ENCODE measurements around the gene KCTD3. TPM values are rescaled to one million over a fixed set of nuclear protein-coding genes. Genes with fewer than 3 reads are reported as not detected.

The KCTD3 gene
- total RNA-seq, 4 donors from 2014 or later, result 41.8 to 84.5 (median 49.1) TPM

DNA sequence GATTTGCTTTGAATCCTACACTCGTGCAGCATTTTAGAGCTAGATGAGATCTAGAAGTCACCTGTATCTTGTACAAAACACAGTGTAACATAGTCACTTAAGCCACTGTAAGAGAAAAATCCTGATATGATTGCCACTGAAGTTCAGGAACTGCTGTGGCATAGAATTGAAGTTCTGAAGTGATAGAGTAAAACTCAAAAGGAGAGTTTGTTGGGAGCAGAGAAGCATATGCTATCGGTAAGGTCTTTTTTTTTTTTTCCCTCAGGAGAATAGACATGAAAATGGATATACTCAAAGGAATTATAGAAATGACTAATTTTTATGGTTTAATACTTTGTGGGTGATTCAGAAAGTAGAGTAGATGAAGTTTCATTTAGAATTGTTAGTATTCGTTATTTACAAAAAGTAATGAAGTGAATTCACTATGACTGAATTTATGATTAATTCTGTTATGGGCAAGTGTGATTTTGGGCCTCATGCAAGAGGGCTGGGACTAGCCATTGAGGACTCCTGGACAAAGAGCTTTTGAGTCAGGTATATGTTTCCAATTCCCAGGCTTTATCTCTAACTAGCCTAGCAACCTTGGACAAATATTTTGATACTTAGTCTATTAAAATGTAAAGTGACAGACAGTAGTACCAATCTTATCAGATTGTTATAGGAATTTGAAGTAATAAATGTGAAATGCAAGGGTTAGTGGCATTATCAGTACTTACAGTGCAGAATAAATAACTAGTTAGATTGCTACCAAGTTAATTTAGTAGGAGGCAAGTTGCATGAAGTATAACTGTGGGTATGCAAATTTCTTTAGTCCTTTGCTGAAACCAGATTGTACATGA is 3.1 kb downstream of the KCTD3 start:
- DNase-seq (ENCODE audit: low spot score) (no peak), ATAC-seq (ENCODE audit: low FRiP score) (no peak)
- TF ChIP-seq, protein P1, sequence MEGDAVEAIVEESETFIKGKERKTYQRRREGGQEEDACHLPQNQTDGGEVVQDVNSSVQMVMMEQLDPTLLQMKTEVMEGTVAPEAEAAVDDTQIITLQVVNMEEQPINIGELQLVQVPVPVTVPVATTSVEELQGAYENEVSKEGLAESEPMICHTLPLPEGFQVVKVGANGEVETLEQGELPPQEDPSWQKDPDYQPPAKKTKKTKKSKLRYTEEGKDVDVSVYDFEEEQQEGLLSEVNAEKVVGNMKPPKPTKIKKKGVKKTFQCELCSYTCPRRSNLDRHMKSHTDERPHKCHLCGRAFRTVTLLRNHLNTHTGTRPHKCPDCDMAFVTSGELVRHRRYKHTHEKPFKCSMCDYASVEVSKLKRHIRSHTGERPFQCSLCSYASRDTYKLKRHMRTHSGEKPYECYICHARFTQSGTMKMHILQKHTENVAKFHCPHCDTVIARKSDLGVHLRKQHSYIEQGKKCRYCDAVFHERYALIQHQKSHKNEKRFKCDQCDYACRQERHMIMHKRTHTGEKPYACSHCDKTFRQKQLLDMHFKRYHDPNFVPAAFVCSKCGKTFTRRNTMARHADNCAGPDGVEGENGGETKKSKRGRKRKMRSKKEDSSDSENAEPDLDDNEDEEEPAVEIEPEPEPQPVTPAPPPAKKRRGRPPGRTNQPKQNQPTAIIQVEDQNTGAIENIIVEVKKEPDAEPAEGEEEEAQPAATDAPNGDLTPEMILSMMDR (IDR thresholded peaks at IDR 0.05), result no peak

DNA sequence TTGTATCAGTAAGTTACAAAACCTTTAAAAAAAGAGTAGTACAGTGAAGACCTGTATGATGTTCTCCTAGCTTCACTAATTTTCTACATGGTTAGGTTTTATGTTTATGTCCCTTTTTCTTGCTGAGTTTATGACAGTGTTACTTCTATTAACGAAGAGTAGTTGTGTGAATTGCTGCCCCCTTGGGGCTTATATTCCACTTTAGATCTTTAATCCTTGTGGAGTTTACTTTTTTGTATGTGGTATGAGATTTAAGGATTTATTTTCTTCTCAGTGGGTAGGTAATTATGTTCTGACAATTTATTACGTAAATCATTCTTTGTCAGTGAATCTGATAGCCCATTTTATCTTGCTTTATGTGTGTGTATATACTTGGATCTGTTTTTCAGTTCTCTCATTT is 14.8 kb downstream of the KCTD3 start:
- no peak for DNase-seq (ENCODE audit: low spot score)
- TF ChIP-seq, protein P1 (IDR thresholded peaks at IDR 0.05), result no peak

DNA sequence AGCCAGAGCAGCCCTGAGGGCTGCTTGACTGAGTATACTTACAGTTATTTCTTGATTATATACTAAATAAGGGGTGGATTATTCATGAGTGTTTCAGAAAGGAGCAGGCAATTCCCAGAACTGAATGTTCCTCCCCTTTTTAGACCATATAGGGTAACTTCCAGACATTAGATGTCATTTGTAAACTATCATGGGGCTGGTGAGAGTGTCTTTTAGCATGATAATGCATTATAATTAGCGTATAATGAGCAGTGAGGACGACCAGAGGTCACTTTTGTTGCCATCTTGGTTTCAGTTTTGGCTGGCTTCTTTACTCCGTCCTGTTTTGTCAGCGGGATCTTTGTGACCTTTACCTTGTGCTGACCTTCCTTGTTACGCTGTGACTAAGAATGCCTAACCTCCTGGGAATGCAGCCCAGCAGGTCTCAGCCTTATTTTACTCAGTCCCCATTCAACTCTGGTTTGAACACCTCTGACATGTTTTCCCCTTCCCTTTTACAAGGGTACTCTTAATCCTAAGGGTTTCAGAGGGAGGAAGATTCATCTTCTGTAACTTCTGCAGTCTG is 16.2 kb downstream of the KCTD3 start:
- ATAC-seq (ENCODE audit: low FRiP score) (no peak), DNase-seq (ENCODE audit: low spot score) (no peak)
- TF ChIP-seq, protein P1 (IDR thresholded peaks at IDR 0.05), result no peak

More for the DNA sequence above, 14.8 kb downstream of the KCTD3 start:
- ATAC-seq (ENCODE audit: low FRiP score), result no peak

DNA sequence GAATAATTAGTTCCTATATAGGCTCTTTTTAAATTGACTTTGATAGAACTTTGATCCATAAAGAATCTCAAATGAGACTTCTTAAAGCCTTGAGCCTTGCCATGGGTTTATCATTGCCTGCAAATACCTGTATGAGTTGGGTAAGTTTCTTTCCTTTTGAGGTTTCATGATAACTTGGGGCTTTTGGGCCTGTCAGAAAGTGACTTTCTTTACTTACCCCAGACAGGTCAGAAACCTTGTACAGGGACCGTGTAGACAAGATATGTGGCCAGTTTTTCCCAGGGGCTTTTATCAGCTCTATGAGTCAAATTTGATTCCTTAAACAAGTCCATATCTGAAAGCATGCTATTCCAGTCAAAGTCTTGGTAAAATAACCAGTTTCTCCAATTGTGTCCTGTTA is 17.3 kb downstream of the KCTD3 start:
- DNase-seq (ENCODE audit: low spot score) (no peak), ATAC-seq (ENCODE audit: low FRiP score) (no peak)
- TF ChIP-seq, protein P1 (IDR thresholded peaks at IDR 0.05), result no peak

DNA sequence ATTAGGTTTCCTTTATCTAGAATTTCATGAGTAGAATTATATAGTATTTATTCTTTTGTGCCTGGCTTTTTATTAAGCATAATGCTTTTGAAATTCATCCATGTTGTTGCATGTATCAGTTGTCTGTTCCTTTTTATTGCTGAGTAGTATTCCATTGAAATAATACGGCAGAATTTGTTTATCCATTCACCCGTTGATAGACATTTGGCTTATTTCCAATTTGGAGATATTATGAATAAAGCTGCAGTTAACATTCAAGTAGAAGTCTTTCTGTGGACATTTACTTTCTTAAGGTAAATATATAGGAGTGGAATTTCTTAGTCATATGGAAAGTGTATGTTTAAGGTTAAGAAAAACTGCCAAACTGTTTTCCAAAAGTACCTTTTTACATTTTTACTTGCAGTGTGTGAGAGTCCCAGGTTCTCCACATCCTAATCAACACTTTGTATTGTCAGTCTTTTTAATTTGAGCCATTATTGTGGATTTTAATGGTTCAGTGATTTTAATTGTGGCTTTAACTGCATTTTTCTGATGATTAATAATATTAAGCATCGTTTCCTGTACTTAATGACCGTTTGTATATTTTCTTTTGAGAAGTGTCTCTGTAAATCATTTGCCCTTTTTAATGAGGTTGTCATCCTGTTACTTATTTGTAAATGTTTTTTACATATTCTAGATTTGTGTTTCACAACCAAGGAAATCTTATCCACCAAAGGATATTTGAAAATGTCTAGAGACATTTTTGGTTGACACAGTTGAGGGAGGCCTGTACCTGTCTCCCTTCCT is 22.7 kb downstream of the KCTD3 start:
- no peak for DNase-seq (ENCODE audit: low spot score)
- TF ChIP-seq, protein P1 (IDR thresholded peaks at IDR 0.05), result no peak

DNA sequence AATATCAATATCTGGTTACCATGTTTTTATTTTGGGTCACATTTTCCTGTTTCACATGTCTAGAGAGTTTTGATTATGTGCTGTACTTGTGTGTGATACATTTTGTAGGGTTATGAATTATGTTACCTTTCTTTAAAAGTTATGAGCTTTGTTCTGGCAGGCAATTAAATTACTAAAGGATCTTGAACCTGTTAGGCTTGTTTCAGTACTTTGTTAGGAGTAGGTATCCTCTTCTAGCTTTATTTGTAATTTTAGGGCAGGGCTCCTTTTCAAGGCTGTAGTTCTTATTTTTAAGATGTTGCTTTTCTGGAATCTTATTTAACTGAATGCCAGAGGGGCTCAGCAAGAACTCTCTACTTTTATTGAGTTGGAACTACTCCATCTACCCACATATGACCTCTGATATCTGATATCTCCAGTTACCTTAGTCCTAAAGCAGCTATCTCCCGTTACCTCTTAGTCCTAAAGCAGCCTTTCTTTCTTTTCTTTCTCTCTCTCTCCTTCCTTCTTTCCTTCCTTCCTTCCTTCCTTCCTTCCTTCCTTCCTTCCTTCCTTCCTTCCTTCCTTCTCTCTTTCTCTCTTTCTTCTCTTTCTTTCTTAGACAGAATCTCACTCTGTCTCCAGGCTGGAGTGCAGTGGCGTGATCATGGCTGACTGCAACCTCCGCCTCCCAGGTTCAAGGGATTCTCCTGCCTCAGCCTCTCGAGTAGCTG is 23.8 kb downstream of the KCTD3 start:
- no peak for ATAC-seq (ENCODE audit: low FRiP score)
- no peak for DNase-seq (ENCODE audit: low spot score)
- TF ChIP-seq, protein P1 (IDR thresholded peaks at IDR 0.05), result no peak

More for the DNA sequence above, 22.7 kb downstream of the KCTD3 start:
- ATAC-seq (ENCODE audit: low FRiP score), result no peak
